CD8-positive, alpha-beta memory T cell (primary cell): ENCODE data around the gene COL11A2. TPM values are rescaled to one million over a fixed set of nuclear protein-coding genes. Genes with fewer than 3 reads are reported as not detected.

ENCODE experiments used
- CTCF ChIA-PET: fragments of 350-600 bp; sonication (Branson Sonifier 250); formaldehyde crosslinking; loops from one replicate; lab custom pipeline; 2021; ENCODE audit warnings: antibody characterized with exemption; lab: Charles Lee
- POLR2A ChIA-PET: fragments of 350-600 bp; sonication (Branson Sonifier 250); formaldehyde crosslinking; loops from one replicate; lab custom pipeline; 2021; ENCODE audit warnings: antibody characterized with exemption; lab: Charles Lee
- DNase-seq, 5 donors: peaks; one replicate each; pipeline versions ENCODE4 v3.0.0 to v3.0.0-alpha.2; 2020 to 2022; ENCODE audit warnings: mixed read lengths in 1 of 5
- H3K27ac ChIP-seq: one replicate; pipeline ENCODE4 v1.7.0; 2013; ENCODE audit warnings: low read depth, mild to moderate bottlenecking, low read length, moderate library complexity
- H3K27me3 ChIP-seq: 2 replicates; pipeline ENCODE4 v1.7.0; 2013; ENCODE audit warnings: low read length, mild to moderate bottlenecking; ENCODE audit not compliant: insufficient read depth, poor library complexity, severe bottlenecking
- H3K36me3 ChIP-seq: 2 replicates; pipeline ENCODE4 v1.7.0; 2013; ENCODE audit warnings: mild to moderate bottlenecking, low read length, moderate library complexity; ENCODE audit not compliant: insufficient read depth
- H3K4me1 ChIP-seq: 2 replicates; pipeline ENCODE4 v1.7.0; 2013; ENCODE audit warnings: mild to moderate bottlenecking, low read length, moderate library complexity; ENCODE audit not compliant: insufficient read depth
- H3K4me3 ChIP-seq: 2 replicates; pipeline ENCODE4 v1.7.0; 2013; ENCODE audit warnings: mild to moderate bottlenecking, low read length
- H3K9me3 ChIP-seq: 2 replicates; pipeline ENCODE4 v1.7.0; 2013; ENCODE audit warnings: mild to moderate bottlenecking, low read length
- H3K27ac Mint-ChIP-seq, 8 donors: one replicate each; pipeline ENCODE4 v1.8.0; 2020 to 2021; ENCODE audit warnings: mixed read lengths in 8 of 8, mild to moderate bottlenecking in 6 of 8, inconsistent platforms in 3 of 8, moderate library complexity in 3 of 8
- H3K27me3 Mint-ChIP-seq, 2 donors: one replicate each; pipeline ENCODE4 v1.8.0; 2020 to 2021; ENCODE audit warnings: mixed read lengths in 2 of 2, mild to moderate bottlenecking in 1 of 2, moderate library complexity in 1 of 2
- H3K36me3 Mint-ChIP-seq, 3 donors: one replicate each; pipeline ENCODE4 v1.8.0; 2020 to 2021; ENCODE audit warnings: mixed read lengths in 3 of 3, inconsistent platforms in 1 of 3, mild to moderate bottlenecking in 1 of 3
- H3K4me1 Mint-ChIP-seq, 3 donors: one replicate each; pipeline ENCODE4 v1.8.0; 2020 to 2021; ENCODE audit warnings: mixed read lengths in 3 of 3, inconsistent platforms in 1 of 3, mild to moderate bottlenecking in 1 of 3
- H3K4me3 Mint-ChIP-seq, 7 donors: one replicate each; pipeline ENCODE4 v1.8.0; 2020 to 2021; ENCODE audit warnings: mixed read lengths in 7 of 7, mild to moderate bottlenecking in 6 of 7, moderate library complexity in 4 of 7, inconsistent platforms in 2 of 7
- H3K9me3 Mint-ChIP-seq, 5 donors: one replicate each; pipeline ENCODE4 v1.8.0; 2020 to 2022; ENCODE audit warnings: mixed read lengths in 5 of 5, mild to moderate bottlenecking in 3 of 5, moderate library complexity in 2 of 5, inconsistent platforms in 1 of 5
- polyA plus RNA-seq: library from polyadenylated mRNA; unstranded; fragments of 300-500 nt; fragmentation: Illumina TruSeq; gene quantifications from one replicate; pipeline ENCODE4 v1.2.3, GENCODE V29; 2021
- total RNA-seq, 2 experiments: library from RNA; stranded (reverse); gene quantifications; one replicate each; pipeline ENCODE4 v1.2.3, GENCODE V29; 2021

The COL11A2 gene
- total and polyA plus RNA-seq, 3 experiments from 2014 or later: 0.69 to 1.1 TPM; not detected in 1

GRCh38 chr6:33167374-33168283 is 24.6 kb downstream of the COL11A2 start:
- no peaks in the 10 kb centered on the region for H3K4me1 ChIP-seq
- no peaks in the 10 kb centered on the region for H3K36me3 ChIP-seq
- POLR2A ChIA-PET: no interaction called here
- H3K9me3 ChIP-seq: no peaks in the 10 kb centered on the region
- CTCF ChIA-PET: interaction anchor here (0.9 kb wide), 1 partner anchor 80 kb away, joined by 4 read pairs; no protein-coding TSS in a partner anchor
- H3K36me3 Mint-ChIP-seq: no peaks in the 10 kb centered on the region
- H3K27me3 Mint-ChIP-seq: peaks cover 5 to 19% of the 10 kb centered on the region in 2 donors
- no peak for DNase-seq
- H3K27me3 ChIP-seq: peaks cover 3% of the 10 kb centered on the region
- H3K9me3 Mint-ChIP-seq: no peaks in the 10 kb centered on the region
- no peak overlapping the region for H3K4me3 ChIP-seq
- H3K4me1 Mint-ChIP-seq: no peaks in the 10 kb centered on the region
- H3K27ac ChIP-seq: no peak overlapping the region
- H3K27ac Mint-ChIP-seq: no peak overlapping the region
- H3K4me3 Mint-ChIP-seq: no peak overlapping the region

GRCh38 chr6:33166811-33167210 is 25.5 kb downstream of the COL11A2 start:
- Mint-ChIP-seq H3K9me3 (no peaks in the 10 kb centered on the region), H3K4me1 (peaks cover 2 to 4% (median 2%) of the 10 kb centered on the region in 3 donors), H3K27ac (peak overlapping the region in 1 of 8 donors; percentile 14), H3K4me3 (no peak overlapping the region), H3K27me3 (peaks cover 5 to 17% of the 10 kb centered on the region in 2 donors), H3K36me3 (no peaks in the 10 kb centered on the region)
- Histone ChIP-seq H3K27ac (no peak overlapping the region), H3K4me1 (peaks cover 3% of the 10 kb centered on the region), H3K36me3 (no peaks in the 10 kb centered on the region), H3K27me3 (peaks cover 3% of the 10 kb centered on the region), H3K4me3 (no peak overlapping the region), H3K9me3 (no peaks in the 10 kb centered on the region)
- CTCF ChIA-PET: no interaction called here
- POLR2A ChIA-PET: no interaction called here
- DNase-seq: no peak

- Histone ChIP-seq H3K27ac (no peak overlapping the region), H3K4me1 (peaks cover 6% of the 10 kb centered on the region), H3K9me3 (no peaks in the 10 kb centered on the region), H3K4me3 (no peak overlapping the region), H3K36me3 (no peaks in the 10 kb centered on the region), H3K27me3 (peaks cover 3% of the 10 kb centered on the region)
- CTCF ChIA-PET: no interaction called here
- H3K4me1 Mint-ChIP-seq: peaks cover 5 to 9% (median 6%) of the 10 kb centered on the region in 3 donors
- H3K36me3 Mint-ChIP-seq: no peaks in the 10 kb centered on the region
- DNase-seq: no peak
- peaks cover 6 to 17% of the 10 kb centered on the region in 2 donors for H3K27me3 Mint-ChIP-seq
- POLR2A ChIA-PET: no interaction called here
- no peaks in the 10 kb centered on the region for H3K9me3 Mint-ChIP-seq
- peak overlapping the region in 1 of 8 donors; percentile 14 for H3K27ac Mint-ChIP-seq
- no peak overlapping the region for H3K4me3 Mint-ChIP-seq
Measured at GRCh38 chr6:33166363-33166762, 25.9 kb downstream of the COL11A2 start.

- Mint-ChIP-seq H3K36me3 (no peaks in the 10 kb centered on the region), H3K27ac (no peak overlapping the region), H3K4me1 (peaks cover 8 to 11% (median 11%) of the 10 kb centered on the region in 3 donors), H3K9me3 (no peaks in the 10 kb centered on the region), H3K4me3 (no peak overlapping the region), H3K27me3 (peaks cover 6 to 17% of the 10 kb centered on the region in 2 donors)
- H3K36me3 ChIP-seq: no peaks in the 10 kb centered on the region
- ChIA-PET CTCF (interaction anchor here (9.7 kb wide), 1 partner anchor 84 kb away, joined by 101 read pairs; no protein-coding TSS in a partner anchor), POLR2A (no interaction called here)
- H3K4me1 ChIP-seq: peaks cover 11% of the 10 kb centered on the region
- H3K27me3 ChIP-seq: peaks cover 3% of the 10 kb centered on the region
- no peaks in the 10 kb centered on the region for H3K9me3 ChIP-seq
- H3K4me3 ChIP-seq: no peak overlapping the region
- no peak for DNase-seq
- H3K27ac ChIP-seq: no peak overlapping the region
Measured at GRCh38 chr6:33165581-33166258, 26.5 kb downstream of the COL11A2 start.

GRCh38 chr6:33164665-33165373 is 27.4 kb downstream of the COL11A2 start:
- ChIA-PET POLR2A (no interaction called here), CTCF (interaction anchor here (9.7 kb wide), 1 partner anchor 85 kb away, joined by 101 read pairs; no protein-coding TSS in a partner anchor)
- no peak for DNase-seq
- H3K36me3 ChIP-seq: no peaks in the 10 kb centered on the region
- H3K36me3 Mint-ChIP-seq: no peaks in the 10 kb centered on the region
- no peak overlapping the region for H3K4me3 Mint-ChIP-seq
- H3K4me1 Mint-ChIP-seq: peaks cover 8 to 11% (median 11%) of the 10 kb centered on the region in 3 donors
- peaks cover 11% of the 10 kb centered on the region for H3K4me1 ChIP-seq
- no peaks in the 10 kb centered on the region for H3K9me3 ChIP-seq
- no peak overlapping the region for H3K27ac ChIP-seq
- H3K27ac Mint-ChIP-seq: no peak overlapping the region
- no peak overlapping the region for H3K4me3 ChIP-seq
- no peaks in the 10 kb centered on the region for H3K9me3 Mint-ChIP-seq
- H3K27me3 Mint-ChIP-seq: peaks cover 6 to 17% of the 10 kb centered on the region in 2 donors
- peaks cover 3% of the 10 kb centered on the region for H3K27me3 ChIP-seq

GRCh38 chr6:33164176-33164575 is 28.1 kb downstream of the COL11A2 start:
- no peak for DNase-seq
- H3K36me3 ChIP-seq: no peaks in the 10 kb centered on the region
- peaks cover 11% of the 10 kb centered on the region for H3K4me1 ChIP-seq
- peaks cover 3% of the 10 kb centered on the region for H3K27me3 ChIP-seq
- peaks cover 5 to 17% of the 10 kb centered on the region in 2 donors for H3K27me3 Mint-ChIP-seq
- CTCF ChIA-PET: interaction anchor here (9.7 kb wide), 1 partner anchor 86 kb away, joined by 101 read pairs; no protein-coding TSS in a partner anchor
- H3K9me3 Mint-ChIP-seq: no peaks in the 10 kb centered on the region
- peaks cover 8 to 11% (median 11%) of the 10 kb centered on the region in 3 donors for H3K4me1 Mint-ChIP-seq
- no peaks in the 10 kb centered on the region for H3K36me3 Mint-ChIP-seq
- H3K27ac Mint-ChIP-seq: peak overlapping the region in 1 of 8 donors; percentile 43
- POLR2A ChIA-PET: interaction anchor here (0.8 kb wide), 1 partner anchor 31 kb away, joined by 3 read pairs; no protein-coding TSS in a partner anchor
- H3K27ac ChIP-seq: no peak overlapping the region
- H3K4me3 ChIP-seq: no peak overlapping the region
- H3K4me3 Mint-ChIP-seq: peak overlapping the region in 1 of 7 donors; percentile 27
- no peaks in the 10 kb centered on the region for H3K9me3 ChIP-seq

- no peak overlapping the region for H3K4me3 ChIP-seq
- Mint-ChIP-seq H3K4me1 (peaks cover 8 to 11% (median 11%) of the 10 kb centered on the region in 3 donors), H3K36me3 (no peaks in the 10 kb centered on the region), H3K27me3 (peaks cover 3 to 17% of the 10 kb centered on the region in 2 donors), H3K4me3 (no peak overlapping the region), H3K9me3 (no peaks in the 10 kb centered on the region), H3K27ac (peak overlapping the region in 1 of 8 donors; percentile 61)
- ChIA-PET CTCF (interaction anchor here (2.4 to 9.7 kb wide), 2 partner anchors 36 to 86 kb away, joined by 8 to 101 read pairs; partner anchors contain the start of genes RXRB and SLC39A7), POLR2A (interaction anchor here (0.8 kb wide), 1 partner anchor 32 kb away, joined by 3 read pairs; no protein-coding TSS in a partner anchor)
- H3K9me3 ChIP-seq: no peaks in the 10 kb centered on the region
- peaks cover 11% of the 10 kb centered on the region for H3K4me1 ChIP-seq
- no peaks in the 10 kb centered on the region for H3K36me3 ChIP-seq
- no peak overlapping the region for H3K27ac ChIP-seq
- peaks cover 3% of the 10 kb centered on the region for H3K27me3 ChIP-seq
- DNase-seq: no peak
Measured at GRCh38 chr6:33163540-33163939, 28.7 kb downstream of the COL11A2 start.
